Measurements from ENCODE around the gene TLR9.

The TLR9 gene

GRCh38 chr3:52242039-52242438 lies 16.6 kb upstream of the TLR9 start:
- Mint-ChIP-seq H3K9me3 (no peaks in the 10 kb centered on the region), H3K4me3 (peak overlapping the region; percentile 0), H3K27ac (peak overlapping the region; percentile 48), H3K4me1 (ENCODE audit: low read depth) (peaks cover 65% of the 10 kb centered on the region), H3K36me3 (ENCODE audit: low read depth) (peaks cover 25% of the 10 kb centered on the region), H3K27me3 (ENCODE audit: low read depth) (no peaks in the 10 kb centered on the region)
- DNase-seq (ENCODE audit: low spot score) = no peak

- Mint-ChIP-seq H3K9me3 (no peaks in the 10 kb centered on the region), H3K36me3 (ENCODE audit: low read depth) (peaks cover 19% of the 10 kb centered on the region), H3K27ac (peak overlapping the region; percentile 96), H3K4me1 (ENCODE audit: low read depth) (peaks cover 61% of the 10 kb centered on the region), H3K4me3 (peak overlapping the region; percentile 99), H3K27me3 (ENCODE audit: low read depth) (no peaks in the 10 kb centered on the region)
- no peak for DNase-seq (ENCODE audit: low spot score)
Measured at GRCh38 chr3:52240886-52241370, 15.5 kb upstream of the TLR9 start.

GRCh38 chr3:52240059-52240885 lies 14.8 kb upstream of the TLR9 start:
- no peaks in the 10 kb centered on the region for H3K9me3 Mint-ChIP-seq
- peak overlapping the region; percentile 96 for H3K27ac Mint-ChIP-seq
- peak overlapping the region; percentile 99 for H3K4me3 Mint-ChIP-seq
- no peaks in the 10 kb centered on the region for H3K27me3 Mint-ChIP-seq (ENCODE audit: low read depth)
- peak; percentile 64 for DNase-seq (ENCODE audit: low spot score)
- H3K36me3 Mint-ChIP-seq (ENCODE audit: low read depth) = peaks cover 22% of the 10 kb centered on the region
- H3K4me1 Mint-ChIP-seq (ENCODE audit: low read depth) = peaks cover 64% of the 10 kb centered on the region

- Mint-ChIP-seq H3K4me1 (ENCODE audit: low read depth) (peaks cover 52% of the 10 kb centered on the region), H3K27me3 (ENCODE audit: low read depth) (no peaks in the 10 kb centered on the region), H3K9me3 (no peaks in the 10 kb centered on the region), H3K4me3 (peak within 1 kb of the TSS; percentile 99), H3K36me3 (ENCODE audit: low read depth) (peaks cover 26% of the 10 kb centered on the region), H3K27ac (peak within 1 kb of the TSS; percentile 96)
- peak; percentile 91 for DNase-seq (ENCODE audit: low spot score)
Measured at GRCh38 chr3:52238761-52239701, 13.6 kb upstream of the TLR9 start, which contains the start of gene TWF2. Gene TWF2, minus strand, starts transcription at chr3:52239158. Its CDS starts 142 bp downstream, at chr3:52239016.

GRCh38 chr3:52238193-52238760 lies 12.8 kb upstream of the TLR9 start:
- Mint-ChIP-seq H3K4me3 (peak overlapping the region; percentile 99), H3K4me1 (ENCODE audit: low read depth) (peaks cover 46% of the 10 kb centered on the region), H3K27ac (peak overlapping the region; percentile 87), H3K36me3 (ENCODE audit: low read depth) (peaks cover 26% of the 10 kb centered on the region), H3K9me3 (no peaks in the 10 kb centered on the region), H3K27me3 (ENCODE audit: low read depth) (no peaks in the 10 kb centered on the region)
- no peak for DNase-seq (ENCODE audit: low spot score)

GRCh38 chr3:52237657-52238172 lies 12.3 kb upstream of the TLR9 start:
- Mint-ChIP-seq H3K9me3 (no peaks in the 10 kb centered on the region), H3K4me1 (ENCODE audit: low read depth) (peaks cover 42% of the 10 kb centered on the region), H3K27me3 (ENCODE audit: low read depth) (no peaks in the 10 kb centered on the region), H3K36me3 (ENCODE audit: low read depth) (peaks cover 26% of the 10 kb centered on the region), H3K27ac (peak overlapping the region; percentile 67), H3K4me3 (peak overlapping the region; percentile 99)
- DNase-seq (ENCODE audit: low spot score) = no peak

GRCh38 chr3:52237006-52237656 lies 11.7 kb upstream of the TLR9 start:
- H3K9me3 Mint-ChIP-seq = no peaks in the 10 kb centered on the region
- peak overlapping the region; percentile 64 for H3K4me3 Mint-ChIP-seq
- peak overlapping the region; percentile 52 for H3K27ac Mint-ChIP-seq

GRCh38 chr3:52236424-52236886 lies 11.0 kb upstream of the TLR9 start:
- H3K9me3 Mint-ChIP-seq = no peaks in the 10 kb centered on the region
- peak overlapping the region; percentile 45 for H3K4me3 Mint-ChIP-seq
- DNase-seq (ENCODE audit: low spot score) = no peak
- no peaks in the 10 kb centered on the region for H3K27me3 Mint-ChIP-seq (ENCODE audit: low read depth)
- peak overlapping the region; percentile 70 for H3K27ac Mint-ChIP-seq
- peaks cover 37% of the 10 kb centered on the region for H3K4me1 Mint-ChIP-seq (ENCODE audit: low read depth)
- peaks cover 28% of the 10 kb centered on the region for H3K36me3 Mint-ChIP-seq (ENCODE audit: low read depth)

More at GRCh38 chr3:52237006-52237656, 11.7 kb upstream of the TLR9 start:
- Mint-ChIP-seq H3K4me1 (ENCODE audit: low read depth) (peaks cover 40% of the 10 kb centered on the region), H3K27me3 (ENCODE audit: low read depth) (no peaks in the 10 kb centered on the region), H3K36me3 (ENCODE audit: low read depth) (peaks cover 27% of the 10 kb centered on the region)
- DNase-seq (ENCODE audit: low spot score) = no peak

- H3K4me3 Mint-ChIP-seq = no peak overlapping the region
- H3K27ac Mint-ChIP-seq = no peak overlapping the region
- DNase-seq (ENCODE audit: low spot score) = no peak
- H3K4me1 Mint-ChIP-seq (ENCODE audit: low read depth) = peaks cover 24% of the 10 kb centered on the region
- no peaks in the 10 kb centered on the region for H3K9me3 Mint-ChIP-seq
- H3K27me3 Mint-ChIP-seq (ENCODE audit: low read depth) = no peaks in the 10 kb centered on the region
- peaks cover 38% of the 10 kb centered on the region for H3K36me3 Mint-ChIP-seq (ENCODE audit: low read depth)
Measured at GRCh38 chr3:52234516-52235447, 9.3 kb upstream of the TLR9 start.

- Mint-ChIP-seq H3K27ac (no peak overlapping the region), H3K9me3 (no peaks in the 10 kb centered on the region), H3K4me1 (ENCODE audit: low read depth) (peaks cover 22% of the 10 kb centered on the region), H3K36me3 (ENCODE audit: low read depth) (peaks cover 45% of the 10 kb centered on the region), H3K27me3 (ENCODE audit: low read depth) (no peaks in the 10 kb centered on the region), H3K4me3 (no peak overlapping the region)
- DNase-seq (ENCODE audit: low spot score) = no peak
Measured at GRCh38 chr3:52233968-52234367, 8.5 kb upstream of the TLR9 start.

GRCh38 chr3:52233108-52233591 lies 7.7 kb upstream of the TLR9 start:
- H3K27me3 Mint-ChIP-seq (ENCODE audit: low read depth) = no peaks in the 10 kb centered on the region

More at GRCh38 chr3:52233108-52233591, 7.7 kb upstream of the TLR9 start:
- Mint-ChIP-seq H3K9me3 (no peaks in the 10 kb centered on the region), H3K4me1 (ENCODE audit: low read depth) (peaks cover 19% of the 10 kb centered on the region), H3K4me3 (no peak overlapping the region), H3K36me3 (ENCODE audit: low read depth) (peaks cover 40% of the 10 kb centered on the region), H3K27ac (no peak overlapping the region)
- DNase-seq (ENCODE audit: low spot score) = no peak
